Measurements from ENCODE around the gene NEK2. TPM values are rescaled to one million over a fixed set of nuclear protein-coding genes. Genes with fewer than 3 reads are reported as not detected.
A peak's percentile ranks its signal among the peaks of the same experiment; 100 is the strongest.
"Not testable (repeated sequence)": the region's sequence is repeated elsewhere in the genome, so short reads cannot be mapped to it uniquely, and the experiment has no call there.

The NEK2 gene
- total and polyA plus RNA-seq, 2 donors from 2014 or later: 0.35 TPM; not detected in 1

DNA sequence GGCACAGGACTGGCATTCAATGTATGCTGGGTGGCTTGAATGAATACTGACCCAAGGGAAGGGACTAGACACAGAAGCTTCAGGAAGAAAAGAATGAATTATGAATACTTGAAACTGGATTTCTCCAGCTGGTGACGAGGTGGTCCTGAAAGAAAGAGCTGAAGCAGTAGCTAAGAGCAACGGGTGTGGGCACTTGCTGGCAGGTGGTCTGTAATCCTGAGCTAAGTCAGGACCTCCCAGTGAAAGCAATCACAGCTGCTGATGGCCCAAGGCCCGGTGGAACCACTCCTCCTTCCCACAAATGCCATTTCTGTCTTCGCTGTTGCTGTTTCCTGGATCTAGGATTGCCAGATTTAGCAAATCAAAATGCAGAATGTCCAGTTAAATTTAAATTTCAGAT lies 47.0 kb downstream of the NEK2 start:
- FAIRE-seq: no peak

DNA sequence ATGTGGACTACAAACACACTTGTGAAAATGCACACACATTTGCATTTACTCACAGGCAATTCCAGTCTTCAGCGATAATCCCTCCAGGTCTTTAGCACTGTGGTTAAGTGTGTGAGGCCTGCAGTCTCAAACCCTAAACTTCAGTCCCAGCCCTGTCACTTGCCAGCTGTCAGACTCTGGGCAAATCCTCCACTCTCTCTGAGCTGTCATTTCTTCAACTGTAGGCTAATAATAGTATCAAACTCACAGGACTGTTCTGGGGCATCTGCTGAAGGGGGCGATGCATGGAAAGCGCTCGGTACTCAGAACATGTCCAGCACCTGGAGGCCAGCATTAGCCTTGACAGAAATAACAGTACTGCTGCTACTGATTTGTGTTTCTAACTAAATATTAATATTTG lies 48.2 kb downstream of the NEK2 start:
- H3K27me3 ChIP-seq (ENCODE audit: control insufficient read depth, insufficient read depth, low read length): no peaks in the 10 kb centered on the region
- intact Hi-C loops (cut with DNase I): no loop called here
- no peak overlapping the region for H3K4me3 ChIP-seq (ENCODE audit: low read length in 3 of 3)
- no peaks in the 10 kb centered on the region for H3K9me3 ChIP-seq (ENCODE audit: control insufficient read depth in 2 of 3, insufficient read depth in 1 of 3, low read length in 3 of 3)
- TF ChIP-seq, protein P1, sequence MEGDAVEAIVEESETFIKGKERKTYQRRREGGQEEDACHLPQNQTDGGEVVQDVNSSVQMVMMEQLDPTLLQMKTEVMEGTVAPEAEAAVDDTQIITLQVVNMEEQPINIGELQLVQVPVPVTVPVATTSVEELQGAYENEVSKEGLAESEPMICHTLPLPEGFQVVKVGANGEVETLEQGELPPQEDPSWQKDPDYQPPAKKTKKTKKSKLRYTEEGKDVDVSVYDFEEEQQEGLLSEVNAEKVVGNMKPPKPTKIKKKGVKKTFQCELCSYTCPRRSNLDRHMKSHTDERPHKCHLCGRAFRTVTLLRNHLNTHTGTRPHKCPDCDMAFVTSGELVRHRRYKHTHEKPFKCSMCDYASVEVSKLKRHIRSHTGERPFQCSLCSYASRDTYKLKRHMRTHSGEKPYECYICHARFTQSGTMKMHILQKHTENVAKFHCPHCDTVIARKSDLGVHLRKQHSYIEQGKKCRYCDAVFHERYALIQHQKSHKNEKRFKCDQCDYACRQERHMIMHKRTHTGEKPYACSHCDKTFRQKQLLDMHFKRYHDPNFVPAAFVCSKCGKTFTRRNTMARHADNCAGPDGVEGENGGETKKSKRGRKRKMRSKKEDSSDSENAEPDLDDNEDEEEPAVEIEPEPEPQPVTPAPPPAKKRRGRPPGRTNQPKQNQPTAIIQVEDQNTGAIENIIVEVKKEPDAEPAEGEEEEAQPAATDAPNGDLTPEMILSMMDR (IDR thresholded peaks at IDR 0.05; ENCODE audit: borderline replicate concordance, extremely low read depth, insufficient read depth): no peak
- no peak overlapping the region for H3K9ac ChIP-seq (ENCODE audit: low read length in 3 of 3)
- no peaks in the 10 kb centered on the region for H3K36me3 ChIP-seq (ENCODE audit: control insufficient read depth in 2 of 3, insufficient read depth in 3 of 3, low read length in 3 of 3)
- DNase-seq: no peak
- H3K4me1 ChIP-seq (ENCODE audit: control insufficient read depth in 2 of 3, insufficient read depth in 2 of 3, low read depth in 1 of 3, low read length in 3 of 3): no peaks in the 10 kb centered on the region
- FAIRE-seq: no peak
- no peak overlapping the region for H3K27ac ChIP-seq (ENCODE audit: low read depth in 2 of 2, low read length in 2 of 2)

More for the DNA sequence above, 47.0 kb downstream of the NEK2 start:
- TF ChIP-seq, protein P1 (IDR thresholded peaks at IDR 0.05; ENCODE audit: borderline replicate concordance, extremely low read depth, insufficient read depth): no peak
- no peak overlapping the region for H3K9ac ChIP-seq (ENCODE audit: low read length in 3 of 3)
- H3K4me1 ChIP-seq (ENCODE audit: control insufficient read depth in 2 of 3, insufficient read depth in 2 of 3, low read depth in 1 of 3, low read length in 3 of 3): peaks cover 0 to under 1% (median 0%) of the 10 kb centered on the region in 3 donors
- intact Hi-C loops (cut with DNase I): no loop called here
- H3K36me3 ChIP-seq (ENCODE audit: control insufficient read depth in 2 of 3, insufficient read depth in 3 of 3, low read length in 3 of 3): no peaks in the 10 kb centered on the region
- H3K9me3 ChIP-seq (ENCODE audit: control insufficient read depth in 2 of 3, insufficient read depth in 1 of 3, low read length in 3 of 3): no peaks in the 10 kb centered on the region
- no peaks in the 10 kb centered on the region for H3K27me3 ChIP-seq (ENCODE audit: control insufficient read depth, insufficient read depth, low read length)
- DNase-seq: no peak
- no peak overlapping the region for H3K27ac ChIP-seq (ENCODE audit: low read depth in 2 of 2, low read length in 2 of 2)
- no peak overlapping the region for H3K4me3 ChIP-seq (ENCODE audit: low read length in 3 of 3)

DNA sequence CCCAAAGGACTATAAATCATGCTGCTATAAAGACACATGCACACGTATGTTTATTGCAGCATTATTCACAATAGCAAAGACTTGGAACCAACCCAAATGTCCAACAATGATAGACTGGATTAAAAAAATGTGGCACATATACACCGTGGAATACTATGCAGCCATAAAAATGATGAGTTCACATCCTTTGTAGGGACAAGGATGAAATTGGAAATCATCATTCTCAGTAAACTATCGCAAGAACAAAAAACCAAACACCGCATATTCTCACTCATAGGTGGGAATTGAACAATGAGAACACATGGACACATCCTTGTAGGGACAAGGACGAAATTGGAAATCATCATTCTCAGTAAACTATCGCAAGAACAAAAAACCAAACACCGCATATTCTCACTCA lies 49.6 kb downstream of the NEK2 start:
- H3K27ac ChIP-seq (ENCODE audit: low read depth in 2 of 2, low read length in 2 of 2); H3K27me3 ChIP-seq (ENCODE audit: control insufficient read depth, insufficient read depth, low read length); H3K4me3 ChIP-seq (ENCODE audit: low read length in 3 of 3); FAIRE-seq; H3K4me1 ChIP-seq (ENCODE audit: control insufficient read depth in 2 of 3, insufficient read depth in 2 of 3, low read depth in 1 of 3, low read length in 3 of 3); H3K9me3 ChIP-seq (ENCODE audit: control insufficient read depth in 2 of 3, insufficient read depth in 1 of 3, low read length in 3 of 3); DNase-seq; intact Hi-C loops (cut with DNase I); H3K36me3 ChIP-seq (ENCODE audit: control insufficient read depth in 2 of 3, insufficient read depth in 3 of 3, low read length in 3 of 3); H3K9ac ChIP-seq (ENCODE audit: low read length in 3 of 3): not testable (repeated sequence)

DNA sequence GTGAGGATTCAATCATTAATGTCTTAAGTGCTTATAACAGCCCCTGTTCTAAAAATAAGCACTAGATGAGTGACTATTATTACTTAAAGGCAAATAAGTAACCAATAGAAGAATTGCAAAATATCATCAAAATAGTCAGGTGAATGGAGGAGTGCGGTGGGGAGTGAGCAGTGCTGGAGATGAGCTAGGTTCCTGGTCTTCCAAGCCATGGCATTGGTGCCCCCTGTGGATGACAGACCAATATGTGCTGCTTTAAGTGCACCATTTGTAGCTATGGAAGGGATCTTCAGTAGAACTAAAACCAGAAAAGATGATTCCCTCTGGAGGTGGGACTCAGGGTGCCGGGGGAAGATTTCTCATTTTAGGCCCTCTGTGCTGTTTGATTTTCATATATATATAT lies 50.4 kb downstream of the NEK2 start:
- intact Hi-C loops (cut with DNase I): no loop called here
- no peaks in the 10 kb centered on the region for H3K9me3 ChIP-seq (ENCODE audit: control insufficient read depth in 2 of 3, insufficient read depth in 1 of 3, low read length in 3 of 3)
- no peak overlapping the region for H3K4me3 ChIP-seq (ENCODE audit: low read length in 3 of 3)
- FAIRE-seq: no peak
- H3K9ac ChIP-seq (ENCODE audit: low read length in 3 of 3): no peak overlapping the region
- H3K36me3 ChIP-seq (ENCODE audit: control insufficient read depth in 2 of 3, insufficient read depth in 3 of 3, low read length in 3 of 3): no peaks in the 10 kb centered on the region
- H3K27me3 ChIP-seq (ENCODE audit: control insufficient read depth, insufficient read depth, low read length): no peaks in the 10 kb centered on the region
- H3K27ac ChIP-seq (ENCODE audit: low read depth in 2 of 2, low read length in 2 of 2): no peak overlapping the region
- peaks cover 0 to 3% (median 0%) of the 10 kb centered on the region in 3 donors for H3K4me1 ChIP-seq (ENCODE audit: control insufficient read depth in 2 of 3, insufficient read depth in 2 of 3, low read depth in 1 of 3, low read length in 3 of 3)
- DNase-seq: no peak
- TF ChIP-seq, protein P1 (IDR thresholded peaks at IDR 0.05; ENCODE audit: borderline replicate concordance, extremely low read depth, insufficient read depth): peak; percentile 27
